Smooth muscle cell (in vitro differentiated cells): Measurements from ENCODE around the gene GOLT1A. TPM values are rescaled to one million over a fixed set of nuclear protein-coding genes. Genes with fewer than 3 reads are reported as not detected.

Experiments
- DNase-seq: peaks from one replicate; lab custom pipeline; 2025; ENCODE audit not compliant: unreplicated experiment; lab: John Stamatoyannopoulos, UW
- H2AFZ ChIP-seq: fragments of 200-600 bp; sonication (generic); 2 replicates; pipeline ENCODE4 v1.6.0; 2016; ENCODE audit warnings: antibody characterized with exemption, low read depth, mild to moderate bottlenecking
- H3F3A ChIP-seq: fragments of 200-600 bp; sonication (generic); 2 replicates; pipeline ENCODE4 v1.6.0; 2017; ENCODE audit warnings: antibody characterized with exemption, low read depth
- H3K27ac ChIP-seq: fragments of 200-600 bp; sonication (generic); 2 replicates; pipeline ENCODE4 v1.5.1; 2016; ENCODE audit warnings: low read depth, mild to moderate bottlenecking
- H3K27me3 ChIP-seq: fragments of 200-600 bp; sonication (generic); 2 replicates; pipeline ENCODE4 v1.6.1; 2016; ENCODE audit warnings: low read depth, mild to moderate bottlenecking
- H3K36me3 ChIP-seq: fragments of 200-600 bp; sonication (generic); 2 replicates; pipeline ENCODE4 v1.5.1; 2016; ENCODE audit warnings: low read depth
- H3K4me1 ChIP-seq: fragments of 200-600 bp; sonication (generic); 2 replicates; pipeline ENCODE4 v1.5.1; 2016; ENCODE audit warnings: low read depth
- H3K4me2 ChIP-seq: fragments of 200-600 bp; sonication (generic); 2 replicates; pipeline ENCODE4 v1.6.0; 2016; ENCODE audit warnings: mild to moderate bottlenecking
- H3K4me3 ChIP-seq: fragments of 200-600 bp; sonication (generic); 2 replicates; pipeline ENCODE4 v1.5.1; 2016; ENCODE audit warnings: mild to moderate bottlenecking
- H3K79me2 ChIP-seq: fragments of 200-600 bp; sonication (generic); 2 replicates; pipeline ENCODE4 v1.6.0; 2016; ENCODE audit warnings: low read depth, mild to moderate bottlenecking
- H3K9ac ChIP-seq: fragments of 200-600 bp; sonication (generic); 2 replicates; pipeline ENCODE4 v1.6.0; 2016; ENCODE audit warnings: low read depth
- H3K9me3 ChIP-seq: fragments of 200-600 bp; sonication (generic); replicated peaks from 2 replicates; pipeline ENCODE4 v1.5.1; 2016; ENCODE audit warnings: low read depth
- H4K20me1 ChIP-seq: fragments of 200-600 bp; sonication (generic); 2 replicates; pipeline ENCODE4 v1.6.0; 2016; ENCODE audit warnings: low read depth
- CTCF ChIP-seq: fragments of 200-600 bp; sonication (generic); IDR thresholded peaks from 2 replicates; pipeline ENCODE4 v1.5.1; 2017; ENCODE audit warnings: borderline replicate concordance, mild to moderate bottlenecking, antibody characterized with exemption; ENCODE audit not compliant: insufficient read depth, poor library complexity, severe bottlenecking
- WGBS: methylation state at CpG from one replicate; pipeline ENCODE4 v1.1.7; 2016; ENCODE audit warnings: low lambda C conversion rate; 5-methylcytosine and 5-hydroxymethylcytosine counted together
- polyA plus RNA-seq: library from polyadenylated mRNA; unstranded; fragments of >200 nt; fragmentation: Nextera tagmentation; extraction: Ambion mirVana; gene quantifications from 2 replicates; pipeline ENCODE4 v1.2.1, GENCODE V29; 2016
- total RNA-seq: library from RNA; depleted of rRNA; stranded (reverse); fragments of >200 nt; gene quantifications from 2 replicates; pipeline ENCODE4 v1.2.3, GENCODE V29; 2014

GOLT1A gene
- total and polyA plus RNA-seq, 2 experiments from 2014 or later: 0.54 TPM; not detected in 1

- Histone ChIP-seq H3K79me2 (no peaks in the 10 kb centered on the region), H3K27ac (peak overlapping the region; percentile 70), H3F3A (peaks cover 13% of the 10 kb centered on the region), H3K27me3 (no peaks in the 10 kb centered on the region), H2AFZ (no peak overlapping the region), H3K9me3 (no peaks in the 10 kb centered on the region), H3K36me3 (no peaks in the 10 kb centered on the region), H3K4me1 (peaks cover 18% of the 10 kb centered on the region), H3K9ac (no peak overlapping the region), H4K20me1 (peaks cover 5% of the 10 kb centered on the region), H3K4me3 (no peak overlapping the region), H3K4me2 (peak overlapping the region; percentile 54)
- TF ChIP-seq CTCF: no peak
- DNase-seq: no peak
- 79% methylated on average over 13 of the region's 13 CpGs for WGBS
Observed at GRCh38 chr1:204261746-204262505, 48.1 kb upstream of the GOLT1A start.

GRCh38 chr1:204261266-204261665 is 47.5 kb upstream of the GOLT1A start:
- Histone ChIP-seq H3K9ac (no peak overlapping the region), H3K4me3 (no peak overlapping the region), H3K36me3 (no peaks in the 10 kb centered on the region), H3K4me2 (no peak overlapping the region), H2AFZ (no peak overlapping the region), H4K20me1 (peaks cover 5% of the 10 kb centered on the region), H3F3A (peaks cover 13% of the 10 kb centered on the region), H3K4me1 (peaks cover 18% of the 10 kb centered on the region), H3K79me2 (no peaks in the 10 kb centered on the region), H3K27ac (no peak overlapping the region), H3K27me3 (no peaks in the 10 kb centered on the region), H3K9me3 (no peaks in the 10 kb centered on the region)
- no peak for TF ChIP-seq CTCF
- no peak for DNase-seq
- whole genome bisulfite sequencing: 94% methylated on average over 12 of the region's 12 CpGs

- Histone ChIP-seq H3K9ac (no peak overlapping the region), H3K4me3 (no peak overlapping the region), H4K20me1 (peaks cover 5% of the 10 kb centered on the region), H2AFZ (no peak overlapping the region), H3F3A (peaks cover 13% of the 10 kb centered on the region), H3K27me3 (no peaks in the 10 kb centered on the region), H3K4me1 (peaks cover 22% of the 10 kb centered on the region), H3K79me2 (no peaks in the 10 kb centered on the region), H3K36me3 (no peaks in the 10 kb centered on the region), H3K9me3 (no peaks in the 10 kb centered on the region), H3K27ac (no peak overlapping the region), H3K4me2 (no peak overlapping the region)
- 88% methylated on average over 14 of the region's 14 CpGs for WGBS
- no peak for TF ChIP-seq CTCF
- DNase-seq: no peak
Observed at GRCh38 chr1:204260601-204261197, 46.9 kb upstream of the GOLT1A start.

- Histone ChIP-seq H3K79me2 (no peaks in the 10 kb centered on the region), H3K4me1 (peaks cover 31% of the 10 kb centered on the region), H3K9me3 (no peaks in the 10 kb centered on the region), H3K4me3 (no peak overlapping the region), H3F3A (peaks cover 19% of the 10 kb centered on the region), H3K36me3 (no peaks in the 10 kb centered on the region), H3K27ac (no peak overlapping the region), H2AFZ (no peak overlapping the region), H3K4me2 (no peak overlapping the region), H4K20me1 (peaks cover 5% of the 10 kb centered on the region), H3K9ac (no peak overlapping the region), H3K27me3 (no peaks in the 10 kb centered on the region)
- no peak for TF ChIP-seq CTCF
- WGBS: 96% methylated on average over 5 of the region's 5 CpGs
- DNase-seq: no peak
Observed at GRCh38 chr1:204259782-204260181, 46.0 kb upstream of the GOLT1A start.
